GM18508 (cell line): Measurements from ENCODE around the gene AATK.

ENCODE experiments used
- ATAC-seq: cut with Tn5 transposase; IDR thresholded peaks from one replicate; pipeline ENCODE4 v1.9.1; 2021; ENCODE audit warnings: moderate number of reproducible peaks; ENCODE audit not compliant: insufficient read depth, unreplicated experiment

AATK gene

GRCh38 chr17:81183316-81183715, 17.3 kb upstream of the AATK start:
- ATAC-seq: no peak

DNA sequence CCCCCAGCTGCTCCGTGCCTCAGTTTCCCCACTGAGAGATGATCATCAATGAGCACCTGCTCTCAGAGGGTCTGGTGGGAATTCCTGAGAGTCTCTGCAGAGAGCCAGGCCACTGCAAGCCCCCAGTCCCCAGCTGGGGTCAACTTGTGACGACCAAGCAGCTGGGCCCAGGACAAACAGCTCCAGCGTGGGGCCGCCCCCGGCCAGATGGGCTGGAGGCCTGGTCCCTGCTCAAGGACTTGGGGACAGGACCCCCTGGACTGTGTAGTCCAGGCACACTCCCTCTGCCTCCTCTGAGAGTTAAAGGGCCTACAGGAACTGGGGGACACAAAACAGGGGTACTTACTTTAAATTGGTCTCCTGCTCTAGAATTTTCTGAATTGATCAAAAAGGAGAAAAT, 16.6 kb upstream of the AATK start:
- no peak for ATAC-seq

DNA sequence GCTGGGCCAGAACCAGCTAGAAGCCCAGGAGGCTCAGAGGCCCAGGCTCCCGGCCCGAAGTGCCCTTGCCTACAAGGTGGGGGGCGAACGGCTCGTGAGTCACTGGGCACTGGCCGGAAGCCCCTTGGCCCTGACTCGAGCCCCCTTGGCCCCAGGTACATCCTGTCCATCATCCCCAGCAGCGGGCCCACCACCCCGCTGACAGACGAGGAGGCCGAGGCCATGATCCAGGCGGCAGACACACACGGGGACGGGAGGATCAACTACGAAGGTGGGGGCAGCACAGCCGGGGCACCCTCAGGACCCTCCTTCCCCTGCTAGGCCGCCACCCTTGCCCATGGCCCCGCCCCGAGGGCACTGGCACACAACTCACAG, 15.8 kb upstream of the AATK start:
- ATAC-seq: no peak

- ATAC-seq: no peak
Measured at GRCh38 chr17:81180836-81181810, 15.1 kb upstream of the AATK start.

DNA sequence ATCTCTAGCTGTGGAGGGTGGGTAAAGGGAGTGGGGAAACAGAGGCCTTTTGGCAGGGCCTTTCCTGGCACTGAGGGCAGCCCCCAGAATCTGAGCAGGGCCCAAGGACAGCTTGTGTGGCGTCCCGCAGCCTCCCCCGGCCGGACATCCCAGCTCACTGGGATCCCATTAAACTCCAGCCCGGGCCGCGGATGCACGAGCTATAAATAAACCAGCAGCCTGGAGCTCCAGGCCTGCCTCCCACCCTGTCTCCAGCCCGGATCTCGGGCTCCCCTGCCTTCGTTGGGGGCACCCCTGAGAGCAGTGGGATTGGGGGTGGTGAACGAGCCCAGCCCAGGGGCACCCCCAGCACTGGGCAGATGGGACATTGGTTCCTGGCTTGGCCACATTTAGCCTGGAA, 13.8 kb upstream of the AATK start:
- ATAC-seq: no peak

DNA sequence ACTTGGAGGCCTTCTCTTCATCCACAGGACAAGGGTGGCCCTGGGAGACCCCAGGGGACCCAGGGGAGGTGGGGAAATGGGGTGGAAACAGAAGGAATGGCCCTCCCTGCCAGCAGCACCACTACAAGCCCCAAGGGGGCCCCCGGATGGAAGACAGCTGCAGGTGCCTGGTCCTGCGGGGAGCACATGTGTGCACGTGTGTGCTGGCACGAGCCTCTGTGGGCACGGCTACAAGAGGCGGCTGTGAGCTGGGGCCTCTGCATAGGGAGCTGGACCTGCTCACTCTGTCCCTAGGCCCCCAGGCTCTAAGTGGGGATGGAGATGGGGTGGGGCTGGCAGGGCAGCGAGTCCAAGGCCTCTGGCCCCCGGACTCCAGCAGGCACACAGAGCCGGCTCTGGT, 13.2 kb upstream of the AATK start:
- ATAC-seq: no peak

GRCh38 chr17:81178136-81179091, 12.4 kb upstream of the AATK start:
- ATAC-seq: no peak

DNA sequence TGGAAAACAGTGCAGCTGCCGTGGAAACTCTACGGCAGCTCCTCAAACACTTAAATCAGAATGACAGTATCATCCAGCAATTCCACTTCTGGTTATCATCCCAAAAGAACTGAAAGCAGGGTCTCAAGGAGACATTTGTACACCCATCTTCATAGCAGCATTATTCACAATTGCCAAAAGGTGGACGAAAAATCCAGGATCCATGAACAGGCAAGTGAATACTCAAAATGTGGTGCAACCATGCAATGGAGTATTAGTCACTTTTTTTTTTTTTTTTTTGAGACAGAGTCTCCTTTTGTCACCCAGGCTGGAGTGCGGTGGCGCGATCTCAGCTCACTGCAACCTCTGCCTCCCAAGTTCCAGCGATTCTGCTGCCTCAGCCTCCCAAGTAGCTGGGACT, 10.6 kb upstream of the AATK start:
- no peak for ATAC-seq

DNA sequence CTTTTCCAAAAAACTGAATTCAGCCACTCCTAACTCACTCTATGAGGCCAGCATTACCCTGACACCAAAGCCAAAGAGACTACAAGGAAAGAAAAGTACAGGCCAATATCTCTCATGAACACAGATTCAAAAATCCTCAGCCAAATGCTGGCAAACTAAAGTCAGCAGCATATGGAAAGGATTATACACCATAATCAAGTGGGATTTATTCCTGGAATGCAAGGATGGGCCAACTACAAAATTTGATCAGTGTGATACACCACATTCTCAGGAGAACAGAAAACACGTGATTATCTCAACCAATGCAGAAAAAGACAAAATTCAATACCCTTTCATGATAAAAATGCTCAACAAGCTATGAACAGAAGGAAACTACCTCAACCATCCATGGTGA, 7.7 kb upstream of the AATK start:
- no peak for ATAC-seq

- ATAC-seq: no peak
Measured at GRCh38 chr17:81173052-81173761, 7.2 kb upstream of the AATK start.

- no peak for ATAC-seq
Measured at GRCh38 chr17:81171941-81172340, 5.9 kb upstream of the AATK start.

DNA sequence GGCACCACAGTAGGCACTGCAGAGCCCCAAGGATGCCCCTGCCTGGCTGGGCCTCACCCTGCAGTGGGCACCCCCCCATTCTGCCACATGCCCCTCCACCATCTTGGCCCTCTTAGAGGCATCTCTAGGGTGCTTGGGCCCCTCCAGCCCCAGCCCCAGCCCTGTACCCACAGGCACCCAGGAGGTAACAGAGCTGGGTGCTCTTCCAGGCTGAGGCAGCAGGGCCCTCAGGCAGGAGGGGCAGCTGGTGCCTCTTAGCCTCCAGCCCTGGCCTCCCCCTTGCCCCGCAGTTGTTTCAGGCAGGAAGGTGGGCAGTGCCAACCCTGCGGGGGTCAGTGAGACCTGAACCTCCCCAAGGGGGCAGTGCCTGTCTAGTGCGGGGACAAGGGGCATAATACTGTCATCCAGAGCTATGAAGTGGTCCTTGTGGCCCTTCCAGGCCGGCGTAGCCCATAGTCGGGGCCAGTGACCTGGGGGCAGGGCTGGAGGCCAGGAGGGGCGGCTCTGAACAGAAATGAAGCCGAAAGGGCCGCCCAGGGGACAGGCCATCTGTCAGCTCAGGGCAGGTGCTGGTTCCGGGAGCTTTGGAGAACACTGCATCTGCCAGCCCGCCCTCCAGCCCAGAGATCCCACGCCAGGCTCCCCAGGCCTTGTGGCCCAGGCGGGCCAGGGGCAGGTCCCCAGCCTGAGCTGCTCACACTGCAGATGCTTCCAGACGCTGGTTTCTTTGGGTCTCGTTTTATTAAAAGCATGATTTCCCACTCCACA, 4.9 kb upstream of the AATK start:
- no peak for ATAC-seq

DNA sequence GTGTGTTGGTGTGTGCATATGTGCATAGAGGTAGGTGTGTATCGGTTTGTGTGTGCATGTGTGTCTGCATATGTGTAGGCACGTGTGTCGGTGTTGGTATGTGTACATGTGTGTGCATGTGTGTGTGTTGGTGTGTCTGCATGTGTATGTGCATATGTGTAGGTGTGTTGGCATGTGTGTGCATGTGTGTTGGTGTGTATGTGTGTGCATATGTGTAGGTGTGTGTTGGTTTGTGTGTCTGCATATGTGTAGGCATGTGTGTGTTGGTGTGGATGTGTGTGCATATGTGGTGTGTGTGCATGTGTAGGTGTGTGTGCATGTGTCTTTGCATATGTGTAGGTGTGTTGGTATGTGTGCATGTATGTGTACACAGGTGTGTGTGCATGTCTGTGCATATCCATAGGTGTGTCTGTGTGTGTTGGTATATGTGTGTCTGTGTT, 3.9 kb upstream of the AATK start:
- no peak for ATAC-seq

DNA sequence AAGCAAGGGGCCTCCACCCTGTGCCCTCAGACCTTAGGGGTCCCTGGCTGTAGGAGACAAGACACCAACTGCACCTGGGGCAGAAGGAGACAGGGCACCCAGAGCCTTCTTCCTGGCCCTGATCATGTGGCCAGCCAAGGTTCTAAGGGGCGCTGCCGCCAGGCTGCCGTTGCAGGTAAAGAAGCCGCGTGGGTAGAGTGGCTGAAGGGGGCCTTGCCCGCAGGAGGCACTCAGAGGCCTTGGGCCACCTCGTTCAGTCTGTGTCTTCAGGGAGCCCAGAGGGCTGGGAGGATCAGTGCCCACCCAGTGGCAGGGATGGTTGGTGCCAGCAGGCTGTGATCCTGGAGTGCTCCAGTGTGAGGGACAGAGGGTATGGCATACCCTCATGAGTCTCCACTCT, 1.6 kb upstream of the AATK start:
- no peak for ATAC-seq

GRCh38 chr17:81167194-81167524, 1.1 kb upstream of the AATK start:
- ATAC-seq: no peak

GRCh38 chr17:81165246-81166032, 582 bp downstream of the AATK start, which contains the start of gene PVALEF:
Gene PVALEF, plus strand, starts transcription at chr17:81165507. Its CDS starts 15,720 bp downstream, at chr17:81181227.
- no peak for ATAC-seq

- no peak for ATAC-seq
Measured at GRCh38 chr17:81164371-81165245, 1.4 kb downstream of the AATK start.
